Stimulated activated CD8-positive, alpha-beta memory T cell treated with anti-CD3 and anti-CD28 coated beads, Interleukin-7, amount 100 ng/mL, for 4 hours (primary cell): ENCODE data around the gene ZNF804A.
"Not testable (repeated sequence)": the region's sequence is repeated elsewhere in the genome, so short reads cannot be mapped to it uniquely, and the experiment has no call there.

ENCODE experiments used
- DNase-seq, 2 donors: peaks; one replicate each; pipeline ENCODE4 v3.0.0-alpha.2; 2020; ENCODE audit warnings: low read depth in 2 of 2

Gene ZNF804A

DNA sequence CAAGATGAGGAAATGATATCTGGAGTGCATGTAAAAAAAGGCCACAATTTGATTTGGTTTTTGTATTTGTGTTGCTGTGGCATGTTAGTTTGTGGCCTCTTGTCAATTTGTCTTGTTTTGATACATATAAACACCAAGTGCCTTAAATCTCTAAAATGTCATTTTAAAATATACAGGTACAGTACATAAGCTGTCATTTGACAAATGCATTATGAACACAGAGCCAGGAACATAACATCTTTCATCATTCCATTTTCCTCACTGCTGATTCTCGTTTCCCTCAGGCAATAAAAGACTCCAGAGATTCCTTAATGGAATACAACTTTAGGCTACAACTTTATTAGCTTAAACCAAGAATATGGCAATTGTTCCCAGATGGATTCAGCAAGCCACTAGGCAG, 217.5 kb downstream of the ZNF804A start:
- no peak for DNase-seq

- no peak for DNase-seq
Measured at GRCh38 chr2:184824597-184824996, 226.3 kb downstream of the ZNF804A start.

GRCh38 chr2:184830531-184830930, 232.2 kb downstream of the ZNF804A start:
- no peak for DNase-seq

- no peak for DNase-seq
Measured at GRCh38 chr2:184834699-184835397, 236.5 kb downstream of the ZNF804A start.

DNA sequence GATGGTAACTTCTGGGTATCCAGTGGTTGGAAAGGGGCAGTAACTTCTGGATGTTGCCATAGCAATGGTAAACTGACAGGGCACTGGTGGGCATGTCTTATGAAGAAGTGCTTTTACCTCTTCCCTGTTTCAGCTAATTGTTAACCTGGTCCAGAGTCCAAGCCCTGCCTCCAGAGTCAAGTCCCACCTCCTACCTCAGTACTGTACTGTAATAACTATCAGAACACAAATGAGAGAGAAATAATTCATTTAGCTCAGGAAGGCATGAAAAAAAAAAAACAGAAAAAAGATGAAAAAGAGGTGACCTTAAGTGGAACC, 237.0 kb downstream of the ZNF804A start:
- DNase-seq = no peak

- DNase-seq = no peak
Measured at GRCh38 chr2:184847331-184847730, 249.0 kb downstream of the ZNF804A start.

DNA sequence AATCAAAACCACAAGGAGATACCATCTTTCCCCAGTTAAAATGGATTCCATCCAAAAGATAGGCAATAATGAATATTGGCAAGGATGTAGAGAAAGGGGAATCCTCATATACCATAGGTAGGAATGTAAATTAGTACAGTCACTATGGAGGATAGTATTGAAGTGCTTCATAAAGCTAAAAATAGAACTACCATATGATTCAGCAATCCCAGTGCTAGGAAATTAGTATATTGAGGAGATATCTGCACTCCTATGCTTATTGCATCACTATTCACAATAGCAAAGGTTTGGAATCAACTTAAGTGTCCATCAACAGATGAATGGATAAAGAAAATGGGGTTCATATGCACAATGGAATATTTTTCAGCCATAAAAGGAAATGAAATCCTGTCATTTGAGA, 251.2 kb downstream of the ZNF804A start:
- no peak for DNase-seq

- DNase-seq = no peak
Measured at GRCh38 chr2:184851576-184851975, 253.2 kb downstream of the ZNF804A start.

DNA sequence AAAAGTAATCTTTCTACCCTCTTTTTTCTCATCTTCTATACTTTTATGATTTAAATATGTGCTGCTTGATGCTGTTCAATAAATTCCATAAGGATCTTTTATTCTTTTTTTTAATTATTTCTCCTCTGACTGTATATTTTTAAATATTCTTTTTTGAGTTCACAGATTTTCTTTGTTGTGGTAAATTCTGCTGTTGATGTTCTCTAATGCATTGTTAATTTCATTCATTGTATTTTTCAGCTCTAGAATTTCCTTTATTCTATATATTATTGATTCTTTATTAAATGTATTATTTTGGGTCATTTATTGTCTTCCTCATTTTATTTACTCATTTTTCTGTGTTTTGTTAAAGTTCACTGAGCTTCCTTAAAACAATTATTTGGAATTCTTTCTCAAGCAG, 260.9 kb downstream of the ZNF804A start:
- DNase-seq = no peak

- DNase-seq = no peak
Measured at GRCh38 chr2:184860744-184861143, 262.4 kb downstream of the ZNF804A start.

- DNase-seq = no peak
Measured at GRCh38 chr2:184875212-184875611, 276.9 kb downstream of the ZNF804A start.

GRCh38 chr2:184875911-184876310, 277.6 kb downstream of the ZNF804A start:
- no peak for DNase-seq

DNA sequence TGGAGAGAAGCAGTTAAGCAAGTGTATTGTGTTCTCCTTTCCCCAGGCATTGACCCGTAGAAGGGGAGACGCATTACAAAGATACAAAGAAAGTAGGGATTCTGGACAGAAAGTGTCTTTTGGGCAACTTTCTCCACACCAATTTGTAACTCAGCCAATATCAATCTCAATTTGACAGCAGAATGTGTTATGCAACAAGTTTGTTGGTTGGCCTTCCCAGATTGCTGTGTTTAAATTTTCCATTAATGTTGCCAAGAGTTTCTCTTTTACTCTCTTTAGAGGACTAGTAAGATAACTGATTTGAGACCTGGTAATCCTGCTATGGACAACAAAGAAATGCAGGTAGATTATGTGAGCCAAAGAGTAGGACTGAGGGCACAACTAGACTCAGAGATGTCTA, 279.6 kb downstream of the ZNF804A start:
- no peak for DNase-seq

DNA sequence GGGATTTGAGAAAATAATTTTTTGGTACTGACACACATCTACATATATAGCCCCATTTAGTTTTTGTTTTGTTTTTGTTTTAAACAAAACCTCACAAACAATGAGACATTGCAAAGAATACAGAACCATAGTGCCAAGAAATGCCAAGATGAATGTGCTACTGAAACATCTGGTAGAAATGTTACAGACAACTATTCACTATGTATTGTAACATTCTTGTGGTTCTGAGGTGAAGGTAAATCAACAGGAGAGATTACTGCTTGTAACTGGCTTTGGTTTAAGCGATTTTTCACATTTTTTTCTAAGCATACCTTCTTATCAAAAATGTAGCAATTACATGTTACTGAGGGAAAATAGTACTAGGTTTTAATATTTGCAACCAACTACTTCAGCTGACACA, 281.3 kb downstream of the ZNF804A start:
- DNase-seq = no peak

DNA sequence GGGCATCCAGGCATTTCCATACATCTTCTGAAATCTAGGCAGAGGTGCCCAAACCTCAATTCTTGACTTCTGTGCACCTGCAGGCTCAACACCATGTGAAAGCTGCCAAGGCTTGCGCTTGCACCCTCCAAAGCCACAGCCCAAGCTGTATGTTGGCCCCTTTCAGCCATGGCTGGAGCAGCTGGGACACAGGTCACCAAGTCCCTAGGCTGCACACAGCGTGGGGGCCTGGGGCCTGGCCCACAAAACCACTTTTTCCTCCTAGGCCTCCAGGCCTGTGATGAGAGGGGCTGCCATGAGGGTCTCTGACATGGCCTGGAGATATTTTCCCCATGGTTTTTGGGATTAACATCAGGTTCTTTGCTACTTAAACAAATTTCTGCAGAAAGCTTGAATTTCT, 288.3 kb downstream of the ZNF804A start:
- not testable (repeated sequence) for DNase-seq

GRCh38 chr2:184890311-184890710, 292.0 kb downstream of the ZNF804A start:
- DNase-seq = no peak

DNA sequence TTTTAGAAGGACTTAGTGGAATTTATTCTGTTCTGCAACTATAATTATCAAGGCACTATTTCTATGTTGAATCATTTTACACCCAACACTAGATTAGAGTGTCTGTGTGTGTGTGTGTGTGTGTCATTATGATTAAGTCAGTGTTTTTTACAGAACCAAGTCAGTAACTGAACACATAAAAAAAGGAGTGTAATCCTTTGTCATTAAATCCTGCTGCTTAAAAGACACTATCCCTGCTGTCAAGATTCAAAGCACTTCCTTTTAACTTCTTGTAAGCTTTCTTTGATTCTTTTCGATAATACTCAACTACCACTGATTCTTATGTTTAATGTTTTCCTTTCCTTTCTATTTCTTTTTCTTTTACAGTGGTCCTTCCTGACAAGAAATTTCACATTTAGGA, 306.7 kb downstream of the ZNF804A start:
- DNase-seq = no peak

DNA sequence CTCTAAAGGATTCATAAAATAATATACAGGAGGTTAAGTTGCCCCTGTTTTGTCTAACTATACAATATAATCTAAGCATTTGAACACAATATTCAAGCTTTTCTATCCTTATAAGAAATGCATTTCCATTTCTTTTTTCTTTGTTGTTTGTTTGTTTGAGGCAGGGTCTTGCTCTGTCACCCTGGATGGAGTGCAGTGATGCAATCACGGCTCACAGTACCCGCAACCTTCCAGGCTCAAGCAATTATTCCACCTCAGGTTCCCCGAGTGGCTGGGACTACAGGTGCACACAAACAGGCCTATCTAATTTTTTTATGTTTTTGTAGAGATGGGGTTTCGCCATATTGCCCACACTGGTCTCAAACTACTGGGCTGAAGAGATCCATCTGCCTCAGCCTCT, 307.8 kb downstream of the ZNF804A start:
- DNase-seq = no peak

DNA sequence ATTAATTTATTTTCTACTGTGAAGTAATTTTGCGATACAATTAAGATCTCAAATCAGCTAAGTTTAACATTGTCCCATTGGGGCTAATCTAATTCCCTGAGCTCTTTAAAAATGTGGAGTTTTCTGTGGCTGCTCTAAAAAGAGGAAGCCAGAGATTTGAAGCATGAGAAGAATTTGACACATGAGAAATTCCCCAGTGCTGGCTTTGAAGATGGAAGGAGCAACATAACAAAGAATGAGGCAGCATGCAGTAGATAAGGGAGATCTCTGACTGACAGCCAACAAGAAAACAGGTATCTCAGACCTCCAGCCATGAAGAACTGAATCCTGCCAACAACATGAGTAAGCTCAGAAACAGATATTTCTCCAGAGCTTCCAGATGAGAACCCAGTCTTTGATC, 308.4 kb downstream of the ZNF804A start:
- no peak for DNase-seq

- DNase-seq = no peak
Measured at GRCh38 chr2:184908966-184909365, 310.6 kb downstream of the ZNF804A start.

DNA sequence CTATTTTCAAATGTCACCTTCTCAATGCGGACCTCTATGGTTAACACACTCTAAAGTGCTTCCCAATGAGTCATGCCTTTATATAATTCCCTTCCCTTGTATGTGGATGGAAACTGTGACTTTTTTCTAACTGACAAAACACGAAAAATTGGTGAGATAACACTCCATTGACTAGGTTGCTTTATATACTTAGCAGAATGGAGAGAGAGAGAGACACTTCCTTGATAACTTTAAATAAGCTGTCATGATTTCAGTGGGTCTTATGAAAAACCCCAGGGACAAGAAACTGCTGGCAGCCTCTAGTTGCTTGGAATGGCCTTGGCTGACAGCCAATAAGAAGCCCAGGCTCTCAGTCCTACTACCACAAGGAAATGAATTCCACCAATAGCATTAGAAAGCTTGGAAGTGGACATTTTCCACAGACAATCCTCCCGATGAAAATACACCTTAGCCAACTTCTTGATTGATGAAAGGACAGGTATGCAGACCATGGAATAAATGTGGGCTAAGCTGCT, 322.2 kb downstream of the ZNF804A start:
- no peak for DNase-seq

GRCh38 chr2:184921676-184922075, 323.3 kb downstream of the ZNF804A start:
- DNase-seq = no peak

GRCh38 chr2:184923751-184924150, 325.4 kb downstream of the ZNF804A start:
- DNase-seq = no peak

GRCh38 chr2:184927040-184927439, 328.7 kb downstream of the ZNF804A start:
- no peak for DNase-seq
